ENCODE data around the gene RAD51B. TPM values are rescaled to one million over a fixed set of nuclear protein-coding genes. Genes with fewer than 3 reads are reported as not detected.

RAD51B gene
- total and polyA plus RNA-seq, 8 donors: 1.8 to 30.7 (median 15.3) TPM

- no peak for TF ChIP-seq POLR2AphosphoS5 (IDR thresholded peaks at IDR 0.05)
- no peak for TF ChIP-seq EP300 (IDR thresholded peaks at IDR 0.05)
- peaks cover 7 to 22% (median 14%) of the 10 kb centered on the region in 4 donors for H3K4me1 ChIP-seq
- no peaks in the 10 kb centered on the region for H3K9me3 ChIP-seq
- no peak overlapping the region for H3K4me3 ChIP-seq
- H3K27me3 ChIP-seq: no peaks in the 10 kb centered on the region
- H3K27ac ChIP-seq: no peak overlapping the region
- WGBS, 5 donors: 94 to 98% (median 96%) methylated on average over 4 of the region's 4 CpGs
- intact Hi-C loops (cut with DNase I; ENCODE audit: low total_unique reads): no loop called here
- DNase-seq: no peak
- H3K36me3 ChIP-seq: no peaks in the 10 kb centered on the region
Measured at GRCh38 chr14:68226523-68226922, 406.9 kb downstream of the RAD51B start.

- no peak for TF ChIP-seq POLR2AphosphoS5 (IDR thresholded peaks at IDR 0.05)
- TF ChIP-seq EP300 (IDR thresholded peaks at IDR 0.05): no peak
- TF ChIP-seq POLR2A (IDR thresholded peaks at IDR 0.05): no peak
- no peak for TF ChIP-seq CTCF (IDR thresholded peaks at IDR 0.05)
- H3K4me3 ChIP-seq: no peak overlapping the region
- H3K27ac ChIP-seq: no peak overlapping the region
- H3K4me1 ChIP-seq: peaks cover 20 to 40% (median 34%) of the 10 kb centered on the region in 4 donors
- H3K36me3 ChIP-seq: no peaks in the 10 kb centered on the region
- no peaks in the 10 kb centered on the region for H3K27me3 ChIP-seq
- intact Hi-C loops (cut with DNase I; ENCODE audit: low total_unique reads): no loop called here
- no peak for DNase-seq
- 94 to 98% (median 96%) methylated on average over 3 of the region's 3 CpGs for WGBS, 5 donors
- no peaks in the 10 kb centered on the region for H3K9me3 ChIP-seq
Measured at GRCh38 chr14:68228656-68229055, 409.1 kb downstream of the RAD51B start.

GRCh38 chr14:68229423-68230100, 410.0 kb downstream of the RAD51B start:
- Histone ChIP-seq H3K27me3 (no peaks in the 10 kb centered on the region), H3K4me1 (peaks cover 20 to 47% (median 37%) of the 10 kb centered on the region in 4 donors), H3K9me3 (no peaks in the 10 kb centered on the region), H3K27ac (peak overlapping the region in 1 of 5 donors; percentile 84), H3K36me3 (no peaks in the 10 kb centered on the region), H3K4me3 (no peak overlapping the region)
- WGBS, 5 donors: 90 to 96% (median 93%) methylated on average over 3 of the region's 3 CpGs
- no peak for DNase-seq
- TF ChIP-seq POLR2AphosphoS5 (IDR thresholded peaks at IDR 0.05): no peak
- TF ChIP-seq EP300 (IDR thresholded peaks at IDR 0.05): no peak
- no peak for TF ChIP-seq POLR2A (IDR thresholded peaks at IDR 0.05)
- no peak for TF ChIP-seq CTCF (IDR thresholded peaks at IDR 0.05)
- intact Hi-C loops (cut with DNase I; ENCODE audit: low total_unique reads): no loop called here

- peak overlapping the region in 4 of 5 donors; percentile 75 to 90 (median 82) for H3K27ac ChIP-seq
- no peaks in the 10 kb centered on the region for H3K27me3 ChIP-seq
- H3K9me3 ChIP-seq: no peaks in the 10 kb centered on the region
- intact Hi-C loops (cut with DNase I; ENCODE audit: low total_unique reads): no loop called here
- no peak for TF ChIP-seq EP300 (IDR thresholded peaks at IDR 0.05)
- no peak for TF ChIP-seq POLR2AphosphoS5 (IDR thresholded peaks at IDR 0.05)
- no peak for TF ChIP-seq POLR2A (IDR thresholded peaks at IDR 0.05)
- TF ChIP-seq CTCF (IDR thresholded peaks at IDR 0.05): no peak
- no peak overlapping the region for H3K4me3 ChIP-seq
- peaks cover 20 to 45% (median 36%) of the 10 kb centered on the region in 4 donors for H3K4me1 ChIP-seq
- 63 to 75% (median 69%) methylated on average over 3 of the region's 3 CpGs for WGBS, 5 donors
- H3K36me3 ChIP-seq: no peaks in the 10 kb centered on the region
- DNase-seq: no peak
Measured at GRCh38 chr14:68230202-68230949, 410.8 kb downstream of the RAD51B start.
